ENCODE data around the gene GALNT9. TPM values are rescaled to one million over a fixed set of nuclear protein-coding genes. Genes with fewer than 3 reads are reported as not detected.
"Not testable (repeated sequence)": the region's sequence is repeated elsewhere in the genome, so short reads cannot be mapped to it uniquely, and the experiment has no call there.

GALNT9 gene
- total RNA-seq, 2 donors from 2014 or later, result 0.14 to 1.0 TPM

DNA sequence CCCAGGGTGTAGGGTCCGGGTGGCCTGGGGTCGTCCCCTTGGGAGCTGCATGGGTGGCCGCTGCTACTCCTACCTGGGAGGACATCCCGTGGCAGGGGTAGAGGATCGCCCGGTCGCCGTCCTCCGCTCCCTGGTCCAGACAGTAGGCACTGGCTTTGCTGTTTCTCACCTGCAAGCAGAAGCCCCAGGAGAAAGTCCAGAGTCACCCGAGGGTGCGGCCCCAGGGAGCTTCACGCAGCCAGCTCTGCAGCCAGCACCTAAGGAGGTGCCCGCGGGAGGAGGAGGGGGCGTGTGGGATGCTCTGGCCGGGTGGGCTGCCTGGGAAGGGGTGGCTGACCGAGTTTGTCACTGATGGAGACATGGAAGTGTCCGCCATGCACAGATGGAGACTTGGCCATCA, 130.3 kb downstream of the GALNT9 start:
- no peak for DNase-seq (ENCODE audit: low spot score)
- H3K27me3 ChIP-seq (replicated peaks; ENCODE audit: insufficient read depth), result peaks cover 3% of the 10 kb centered on the region
- 92% methylated on average over 18 of the region's 18 CpGs for WGBS
- H3K4me1 ChIP-seq (replicated peaks), result no peaks in the 10 kb centered on the region
- no peaks in the 10 kb centered on the region for H3K36me3 ChIP-seq
- H3K9me3 ChIP-seq, result no peaks in the 10 kb centered on the region
- no peak for TF ChIP-seq POLR2A (IDR thresholded peaks at IDR 0.05)
- TF ChIP-seq, protein P1, sequence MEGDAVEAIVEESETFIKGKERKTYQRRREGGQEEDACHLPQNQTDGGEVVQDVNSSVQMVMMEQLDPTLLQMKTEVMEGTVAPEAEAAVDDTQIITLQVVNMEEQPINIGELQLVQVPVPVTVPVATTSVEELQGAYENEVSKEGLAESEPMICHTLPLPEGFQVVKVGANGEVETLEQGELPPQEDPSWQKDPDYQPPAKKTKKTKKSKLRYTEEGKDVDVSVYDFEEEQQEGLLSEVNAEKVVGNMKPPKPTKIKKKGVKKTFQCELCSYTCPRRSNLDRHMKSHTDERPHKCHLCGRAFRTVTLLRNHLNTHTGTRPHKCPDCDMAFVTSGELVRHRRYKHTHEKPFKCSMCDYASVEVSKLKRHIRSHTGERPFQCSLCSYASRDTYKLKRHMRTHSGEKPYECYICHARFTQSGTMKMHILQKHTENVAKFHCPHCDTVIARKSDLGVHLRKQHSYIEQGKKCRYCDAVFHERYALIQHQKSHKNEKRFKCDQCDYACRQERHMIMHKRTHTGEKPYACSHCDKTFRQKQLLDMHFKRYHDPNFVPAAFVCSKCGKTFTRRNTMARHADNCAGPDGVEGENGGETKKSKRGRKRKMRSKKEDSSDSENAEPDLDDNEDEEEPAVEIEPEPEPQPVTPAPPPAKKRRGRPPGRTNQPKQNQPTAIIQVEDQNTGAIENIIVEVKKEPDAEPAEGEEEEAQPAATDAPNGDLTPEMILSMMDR (IDR thresholded peaks at IDR 0.05), result no peak
- TF ChIP-seq POLR2AphosphoS5 (IDR thresholded peaks at IDR 0.05), result no peak
- H3K27ac ChIP-seq, result no peak overlapping the region
- intact Hi-C loops (cut with DNase I), result no loop called here
- no peak overlapping the region for H3K4me3 ChIP-seq

DNA sequence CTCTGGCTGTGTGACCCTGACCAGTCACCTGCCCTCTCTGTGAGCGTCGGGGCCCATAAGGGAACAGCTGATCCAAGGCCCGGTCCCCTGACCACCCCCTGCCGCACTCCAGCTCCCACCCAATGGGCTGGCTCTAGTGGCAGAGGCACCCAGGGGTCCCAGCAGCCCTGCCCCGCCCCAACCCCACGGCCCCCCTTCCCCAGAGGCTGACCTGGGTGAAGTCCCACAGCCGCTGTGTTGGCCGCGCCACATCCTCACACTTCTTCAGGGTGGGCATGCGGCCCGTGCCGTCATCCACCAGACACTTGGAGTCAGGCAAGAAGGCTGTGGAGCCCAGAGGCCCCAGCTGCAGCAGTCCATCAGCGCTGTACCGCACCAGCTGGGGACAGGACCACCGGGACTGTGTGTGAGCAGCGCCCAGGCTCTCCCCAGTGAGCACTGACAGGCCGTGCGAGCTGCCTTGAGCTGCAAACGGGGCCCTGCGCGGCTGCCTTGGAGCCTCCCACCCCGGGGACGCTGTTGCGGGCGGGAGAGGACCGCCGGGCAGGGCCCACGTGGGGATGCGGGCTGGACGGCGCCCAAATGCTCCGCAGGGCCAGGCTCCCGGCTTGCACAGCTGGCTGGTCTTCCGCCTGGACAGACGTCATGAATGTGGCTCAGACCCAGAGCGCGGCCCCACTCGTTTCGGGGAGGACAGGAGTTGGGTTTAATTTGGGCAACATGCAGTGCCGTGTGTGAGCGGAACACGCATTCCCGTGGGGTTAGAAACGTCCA, 131.6 kb downstream of the GALNT9 start:
- Histone ChIP-seq H3K4me1 (replicated peaks) (no peaks in the 10 kb centered on the region), H3K36me3 (no peaks in the 10 kb centered on the region), H3K27me3 (replicated peaks; ENCODE audit: insufficient read depth) (no peaks in the 10 kb centered on the region), H3K9me3 (no peaks in the 10 kb centered on the region), H3K27ac (no peak overlapping the region), H3K4me3 (no peak overlapping the region)
- TF ChIP-seq, protein P1 (IDR thresholded peaks at IDR 0.05), result no peak
- TF ChIP-seq POLR2A (IDR thresholded peaks at IDR 0.05), result no peak
- TF ChIP-seq POLR2AphosphoS5 (IDR thresholded peaks at IDR 0.05), result no peak
- DNase-seq (ENCODE audit: low spot score), result no peak
- WGBS, result 82% methylated on average over 43 of the region's 44 CpGs
- intact Hi-C loops (cut with DNase I), result no loop called here

DNA sequence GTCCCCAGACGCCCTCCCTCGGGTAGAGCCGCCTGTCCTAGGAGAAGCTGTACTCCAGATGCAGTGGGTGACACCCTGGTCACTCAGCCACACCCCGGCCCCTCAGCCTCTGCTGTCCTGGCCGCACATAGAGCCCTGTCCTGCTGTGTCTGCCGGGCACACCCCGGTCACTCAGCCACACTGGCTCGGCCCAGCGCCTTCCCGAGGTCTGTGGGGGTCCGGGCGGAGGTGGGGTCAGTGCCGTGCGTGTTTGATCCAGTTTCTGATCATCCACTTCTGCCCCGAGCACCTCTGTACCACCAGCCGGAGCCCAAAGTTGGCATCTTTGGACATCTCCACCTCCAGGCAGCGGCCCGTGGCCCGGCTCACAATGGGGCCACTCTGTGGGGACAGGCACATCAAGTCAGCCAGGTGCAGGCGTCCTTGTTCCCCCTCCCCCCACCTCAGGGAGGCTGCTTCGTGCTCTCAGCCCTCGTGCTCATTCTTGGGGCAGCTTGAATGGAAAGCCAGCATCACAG, 132.5 kb downstream of the GALNT9 start:
- intact Hi-C loops (cut with DNase I), result no loop called here
- 81% methylated on average over 19 of the region's 22 CpGs for WGBS
- Histone ChIP-seq H3K4me3 (no peak overlapping the region), H3K36me3 (no peaks in the 10 kb centered on the region), H3K9me3 (no peaks in the 10 kb centered on the region), H3K27ac (no peak overlapping the region), H3K4me1 (replicated peaks) (no peaks in the 10 kb centered on the region), H3K27me3 (replicated peaks; ENCODE audit: insufficient read depth) (no peaks in the 10 kb centered on the region)
- TF ChIP-seq POLR2AphosphoS5 (IDR thresholded peaks at IDR 0.05) (no peak), POLR2A (IDR thresholded peaks at IDR 0.05) (no peak)
- TF ChIP-seq, protein P1 (IDR thresholded peaks at IDR 0.05), result no peak
- no peak for DNase-seq (ENCODE audit: low spot score)

DNA sequence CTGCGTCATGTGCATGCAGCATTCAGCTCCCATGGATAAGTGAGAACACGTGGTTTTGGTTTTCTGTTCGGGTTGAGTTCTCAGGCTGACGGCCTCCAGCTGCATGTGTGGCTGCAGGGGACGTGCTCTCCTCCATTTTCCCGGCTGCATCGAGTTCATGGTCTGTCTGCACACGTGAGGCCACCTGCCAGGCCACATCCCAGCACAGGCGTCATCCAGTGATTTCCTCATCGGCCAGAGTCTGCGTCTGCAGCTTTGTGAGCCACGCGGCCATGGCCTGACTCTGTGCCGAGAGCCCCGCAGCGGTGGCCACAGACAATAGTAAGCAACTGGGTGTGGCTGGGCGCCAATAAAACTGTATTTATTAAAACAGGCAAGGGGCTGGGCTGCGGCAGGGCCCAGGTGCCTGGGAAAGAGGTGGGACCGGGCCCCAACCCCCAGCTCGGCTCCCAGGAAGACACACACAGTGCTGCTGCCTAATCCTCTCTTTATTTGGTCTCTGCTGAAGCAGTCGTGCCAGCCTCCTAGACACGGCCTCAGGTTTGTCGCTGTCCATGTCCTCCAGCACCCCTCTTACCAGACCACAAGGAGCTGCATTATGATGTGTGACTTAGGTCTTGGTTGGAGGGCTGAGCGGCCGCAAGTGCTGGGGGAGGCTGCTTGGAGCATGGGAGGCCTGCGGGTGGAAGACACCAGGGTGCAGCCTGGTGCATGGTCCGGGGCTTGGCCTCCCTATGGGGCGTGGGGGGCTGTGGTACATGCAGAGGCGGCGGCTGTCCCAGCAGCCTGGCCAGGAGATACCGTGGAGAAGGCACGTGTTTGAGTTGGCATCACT, 133.1 kb downstream of the GALNT9 start:
- no peaks in the 10 kb centered on the region for H3K27me3 ChIP-seq (replicated peaks; ENCODE audit: insufficient read depth)
- H3K27ac ChIP-seq, result no peak overlapping the region
- no peaks in the 10 kb centered on the region for H3K4me1 ChIP-seq (replicated peaks)
- no peak overlapping the region for H3K4me3 ChIP-seq
- H3K9me3 ChIP-seq, result no peaks in the 10 kb centered on the region
- no peaks in the 10 kb centered on the region for H3K36me3 ChIP-seq
- no peak for DNase-seq (ENCODE audit: low spot score)
- 45% methylated on average over 32 of the region's 32 CpGs for WGBS
- intact Hi-C loops (cut with DNase I), result no loop called here
- no peak for TF ChIP-seq POLR2A (IDR thresholded peaks at IDR 0.05)
- TF ChIP-seq POLR2AphosphoS5 (IDR thresholded peaks at IDR 0.05), result no peak
- TF ChIP-seq, protein P1 (IDR thresholded peaks at IDR 0.05), result no peak

- DNase-seq (ENCODE audit: low spot score); H3K9me3 ChIP-seq; H3K4me1 ChIP-seq (replicated peaks); intact Hi-C loops (cut with DNase I); H3K36me3 ChIP-seq; H3K4me3 ChIP-seq; H3K27ac ChIP-seq; H3K27me3 ChIP-seq (replicated peaks; ENCODE audit: insufficient read depth): not testable (repeated sequence)
- WGBS, result 52% methylated on average over 12 of the region's 12 CpGs
These were observed 134.1 kb downstream of the GALNT9 start for GRCh38 chr12:132195242-132195641.

Data from prostate gland (tissue), 2 donors.